H1 (cell line): Measurements from ENCODE around the gene GABPB2. TPM values are rescaled to one million over a fixed set of nuclear protein-coding genes. Genes with fewer than 3 reads are reported as not detected.

Experiments
- BACH1 ChIP-seq: IDR thresholded peaks from 2 replicates; pipeline ENCODE4 v1.6.1; 2012; ENCODE audit warnings: low read length, improper control_type of control experiment
- CTBP2 ChIP-seq: IDR thresholded peaks from 2 replicates; pipeline ENCODE4 v1.7.0; 2011; ENCODE audit warnings: borderline replicate concordance, mild to moderate bottlenecking, moderate library complexity, mixed read lengths, low read length; ENCODE audit not compliant: insufficient read depth, insufficient read length
- EZH2 ChIP-seq: fragments of 200-600 bp; sonication (generic); IDR thresholded peaks from 2 replicates; pipeline ENCODE4 v1.7.1; 2012; ENCODE audit warnings: low read depth, mild to moderate bottlenecking, moderate library complexity, low read length, inconsistent platforms; ENCODE audit not compliant: severe bottlenecking
- KDM5A ChIP-seq: fragments of 200-600 bp; IDR thresholded peaks from 2 replicates; pipeline ENCODE4 v1.7.1; 2012; ENCODE audit warnings: mild to moderate bottlenecking, low read length, inconsistent platforms, mixed read lengths
- NRF1 ChIP-seq: IDR thresholded peaks from 2 replicates; pipeline ENCODE4 v1.6.1; 2011; ENCODE audit warnings: mild to moderate bottlenecking, low read depth, low read length, improper control_type of control experiment
- PHF8 ChIP-seq: fragments of 200-600 bp; sonication (generic); conservative IDR thresholded peaks from 2 replicates; pipeline ENCODE4 v1.7.1; 2012; ENCODE audit warnings: low read depth, mild to moderate bottlenecking, inconsistent platforms, low read length, moderate library complexity
- POLR2AphosphoS5 ChIP-seq: IDR thresholded peaks from 2 replicates; pipeline ENCODE4 v1.6.1; 2011; ENCODE audit warnings: low read depth, low read length
- RAD21 ChIP-seq, 2 experiments: IDR thresholded peaks in 1 of 2; conservative IDR thresholded peaks in 1 of 2; 2 replicates each; pipeline ENCODE4 v1.6.1; 2011; ENCODE audit warnings: low read depth in 2 of 2, low read length in 2 of 2, improper control_type of control experiment in 1 of 2, inconsistent platforms in 1 of 2, mild to moderate bottlenecking in 1 of 2, moderate library complexity in 1 of 2
- SRF ChIP-seq: IDR thresholded peaks from 2 replicates; pipeline ENCODE4 v1.6.1; 2011; ENCODE audit warnings: mild to moderate bottlenecking, low read depth, low read length, moderate library complexity
- TAF1 ChIP-seq: IDR thresholded peaks from 2 replicates; pipeline ENCODE4 v1.6.1; 2011; ENCODE audit warnings: mild to moderate bottlenecking, low read depth, low read length
- TAF7 ChIP-seq: optimal IDR thresholded peaks from 2 replicates; pipeline ENCODE3; 2011; ENCODE audit warnings: low read depth, mild to moderate bottlenecking, inconsistent platforms, low read length, moderate library complexity, borderline replicate concordance
- TCF12 ChIP-seq: IDR thresholded peaks from 2 replicates; pipeline ENCODE4 v1.6.1; 2011; ENCODE audit warnings: low read depth, mild to moderate bottlenecking, low read length
- polyA plus RNA-seq, 7 experiments: library from polyadenylated mRNA; depleted of rRNA in 3 of 7; stranded (reverse) in 5 of 7; unstranded in 2 of 7; fragments of >200 nt in 5 of 7; fragments of 200-250 nt in 2 of 7; gene quantifications; 1 replicate in 5 of 7; 2 replicates in 1 of 7; 4 replicates in 1 of 7; pipeline versions ENCODE4 v1.2.1 to v1.2.3, GENCODE V29; 2011 to 2013; ENCODE audit warnings: missing spikeins in 2 of 7, mixed read lengths in 2 of 7
- total RNA-seq: library from RNA; stranded (reverse); fragmentation: NEBNext Ultra II Directional; extraction: Animal tissue kit (Norgen Biotek cat#: 25700); gene quantifications from 2 replicates; pipeline ENCODE4 v1.2.1, GENCODE V29; 2021

The GABPB2 gene
- total and polyA plus RNA-seq, 2 of the 8 experiments (the other 6 are each of a cell fraction or from before 2014, with no cell fraction given), result 1.8 to 2.4 TPM

DNA sequence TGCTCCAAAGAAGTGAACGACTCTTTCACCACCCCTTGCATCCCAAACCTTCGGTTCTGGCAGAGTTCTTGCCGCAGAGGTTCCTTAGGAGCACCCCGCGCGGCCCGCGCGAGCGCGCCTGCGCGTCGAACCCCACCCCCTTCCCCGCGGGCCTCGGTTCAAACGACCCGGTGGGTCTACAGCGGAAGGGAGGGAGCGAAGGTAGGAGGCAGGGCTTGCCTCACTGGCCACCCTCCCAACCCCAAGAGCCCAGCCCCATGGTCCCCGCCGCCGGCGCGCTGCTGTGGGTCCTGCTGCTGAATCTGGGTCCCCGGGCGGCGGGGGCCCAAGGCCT is 23.0 kb upstream of the GABPB2 start, which contains the start of gene C1orf56 (continued):
- TF ChIP-seq NRF1 (peak; percentile 38; the same call in 1 of the 2 replicates), CTBP2 (no peak), RAD21 (IDR thresholded peaks at IDR 0.05 in 1 of 2, conservative IDR thresholded peaks at IDR 0.05 in 1 of 2; ENCODE audit: low read depth in 2 of 2, low read length in 2 of 2) (no peak), POLR2AphosphoS5 (peak; percentile 63; the same call in 1 of the 2 replicates), BACH1 (no peak), EZH2 (no peak), SRF (no peak), TAF1 (peak; percentile 70), TCF12 (no peak), KDM5A (no peak), PHF8 (no peak), TAF7 (peak; percentile 63)
